Liver (tissue), 9 donors: ENCODE data around the gene THSD4. TPM values are rescaled to one million over a fixed set of nuclear protein-coding genes. Genes with fewer than 3 reads are reported as not detected.
A peak's percentile ranks its signal among the peaks of the same experiment; 100 is the strongest.

ENCODE experiments used
- DNase-seq: peaks from one replicate; pipeline ENCODE4 v3.0.0-alpha.2; 2017; ENCODE audit warnings: low spot score
- H3K27ac ChIP-seq, 2 donors: one replicate each; pipeline ENCODE4 v1.7.0; 2013; ENCODE audit warnings: inconsistent platforms in 2 of 2, low read length in 2 of 2, control low read depth in 1 of 2, low read depth in 1 of 2, mild to moderate bottlenecking in 1 of 2
- H3K27me3 ChIP-seq, 4 donors: one replicate each; pipeline versions ENCODE4 v1.6.1 to v1.7.0; 2013; ENCODE audit warnings: low read length in 3 of 4, inconsistent platforms in 1 of 4, mild to moderate bottlenecking in 1 of 4, moderate library complexity in 1 of 4; ENCODE audit not compliant: control insufficient read depth in 4 of 4, insufficient read depth in 4 of 4
- H3K36me3 ChIP-seq, 4 donors: one replicate each; pipeline versions ENCODE4 v1.6.1 to v1.7.0; 2013; ENCODE audit warnings: low read length in 3 of 4, mild to moderate bottlenecking in 3 of 4, low read depth in 1 of 4, moderate library complexity in 1 of 4; ENCODE audit not compliant: control insufficient read depth in 4 of 4, insufficient read depth in 3 of 4
- H3K4me1 ChIP-seq, 4 donors: one replicate each; pipeline versions ENCODE4 v1.6.1 to v1.7.0; 2013; ENCODE audit warnings: low read length in 3 of 4, mild to moderate bottlenecking in 3 of 4, moderate library complexity in 1 of 4; ENCODE audit not compliant: control insufficient read depth in 4 of 4, insufficient read depth in 4 of 4
- H3K4me3 ChIP-seq, 3 donors: one replicate each; pipeline versions ENCODE4 v1.6.1 to v1.7.0; 2013; ENCODE audit warnings: low read length in 3 of 3, control low read depth in 1 of 3, low read depth in 1 of 3, mild to moderate bottlenecking in 1 of 3
- H3K9ac ChIP-seq, 2 donors: one replicate each; pipeline ENCODE4 v1.7.0; 2013; ENCODE audit warnings: low read length in 2 of 2, mild to moderate bottlenecking in 2 of 2, moderate library complexity in 2 of 2, control low read depth in 1 of 2, low read depth in 1 of 2
- H3K9me3 ChIP-seq, 4 donors: one replicate each; pipeline versions ENCODE4 v1.6.1 to v1.7.0; 2013; ENCODE audit warnings: low read length in 3 of 4; ENCODE audit not compliant: control insufficient read depth in 4 of 4
- CTCF ChIP-seq: fragments of 150-350 bp; IDR thresholded peaks from 2 replicates; pipeline ENCODE4 v1.5.1; 2017; ENCODE audit warnings: improper control_type of control experiment, low read depth, low read length; ENCODE audit not compliant: missing input control
- EGR1 ChIP-seq, 2 donors: IDR thresholded peaks; 2 replicates each; pipeline ENCODE4 v1.6.1; 2016 to 2018; ENCODE audit warnings: antibody characterized with exemption in 2 of 2, low read depth in 2 of 2
- FOXA1 ChIP-seq: IDR thresholded peaks from 2 replicates; pipeline ENCODE4 v1.6.1; 2016; ENCODE audit warnings: antibody characterized with exemption
- HNF4A ChIP-seq, 2 donors: conservative IDR thresholded peaks; 2 replicates each; pipeline ENCODE4 v1.6.1; 2016; ENCODE audit warnings: antibody characterized with exemption in 2 of 2, mild to moderate bottlenecking in 2 of 2
- HNF4G ChIP-seq: IDR thresholded peaks from 2 replicates; pipeline ENCODE4 v1.6.1; 2016; ENCODE audit warnings: antibody characterized with exemption
- JUND ChIP-seq, 2 donors: IDR thresholded peaks; 2 replicates each; pipeline ENCODE4 v1.6.1; 2016; ENCODE audit warnings: antibody characterized with exemption in 2 of 2
- MAX ChIP-seq: IDR thresholded peaks from 2 replicates; pipeline ENCODE4 v1.6.1; 2016; ENCODE audit warnings: antibody characterized with exemption
- NR2F2 ChIP-seq: IDR thresholded peaks from 2 replicates; pipeline ENCODE4 v1.6.1; 2016; ENCODE audit warnings: antibody characterized with exemption
- RAD21 ChIP-seq, 2 donors: IDR thresholded peaks; 2 replicates each; pipeline ENCODE4 v1.6.1; 2016; ENCODE audit warnings: antibody characterized with exemption in 2 of 2, mild to moderate bottlenecking in 2 of 2
- REST ChIP-seq: IDR thresholded peaks from 2 replicates; pipeline ENCODE4 v1.6.1; 2016; ENCODE audit warnings: antibody characterized with exemption, mild to moderate bottlenecking
- RXRA ChIP-seq, 2 donors: IDR thresholded peaks; 2 replicates each; pipeline ENCODE4 v1.6.1; 2017 to 2018; ENCODE audit warnings: antibody characterized with exemption in 2 of 2, mild to moderate bottlenecking in 1 of 2
- SP1 ChIP-seq: IDR thresholded peaks from 2 replicates; pipeline ENCODE4 v1.6.1; 2018; ENCODE audit warnings: antibody characterized with exemption, mild to moderate bottlenecking
- TAF1 ChIP-seq: conservative IDR thresholded peaks from 2 replicates; pipeline ENCODE4 v1.6.1; 2016; ENCODE audit warnings: antibody characterized with exemption, mild to moderate bottlenecking
- YY1 ChIP-seq: IDR thresholded peaks from 2 replicates; pipeline ENCODE4 v1.6.1; 2016; ENCODE audit warnings: antibody characterized with exemption, mild to moderate bottlenecking
- ZBTB33 ChIP-seq: IDR thresholded peaks from 2 replicates; pipeline ENCODE4 v1.6.1; 2016; ENCODE audit warnings: antibody characterized with exemption
- WGBS: extraction: QIAGEN DNeasy Blood & Tissue Kit; methylation state at CpG from one replicate; pipeline ENCODE4 v1.1.7; 2013; 5-methylcytosine and 5-hydroxymethylcytosine counted together
- polyA plus RNA-seq, 2 donors: library from polyadenylated mRNA; stranded (reverse) in 1 of 2; unstranded in 1 of 2; fragments of 200-250 nt in 1 of 2; fragments of >200 nt in 1 of 2; fragmentation: Nextera tagmentation in 1 of 2; extraction: Ambion mirVana in 1 of 2; gene quantifications; one replicate each; pipeline versions ENCODE4 v1.2.1 to v1.2.3, GENCODE V29; 2013 to 2015
- total RNA-seq, 2 donors: library from RNA; depleted of rRNA; stranded (reverse); fragments of >200 nt; gene quantifications; one replicate each; pipeline ENCODE4 v1.2.3, GENCODE V29; 2014
- donor health status: healthy.
- donor health status: healthy.
- donor health status: healthy.
- donor health status: healthy.
- donor health status: healthy.

THSD4 gene
- total and polyA plus RNA-seq, 4 donors: 0.23 to 11.5 (median 1.9) TPM

- TF ChIP-seq MAX: no peak
Observed at GRCh38 chr15:71295603-71296314, 180.5 kb downstream of the THSD4 start (continued).

GRCh38 chr15:71296315-71296679, 181.0 kb downstream of the THSD4 start:
- DNase-seq: no peak
- H3K9me3 ChIP-seq: no peaks in the 10 kb centered on the region
- peak overlapping the region; percentile 49 to 94 for H3K27ac ChIP-seq
- H3K27me3 ChIP-seq: no peaks in the 10 kb centered on the region
- TF ChIP-seq ZBTB33 (no peak), RAD21 (IDR thresholded peaks at IDR 0.05) (no peak)
- no peaks in the 10 kb centered on the region for H3K36me3 ChIP-seq
- WGBS: 87% methylated on average over 8 of the region's 8 CpGs
- peaks cover 4 to 34% (median 15%) of the 10 kb centered on the region in 4 donors for H3K4me1 ChIP-seq
- no peak overlapping the region for H3K4me3 ChIP-seq
- H3K9ac ChIP-seq: no peak overlapping the region

GRCh38 chr15:71301958-71302621, 186.8 kb downstream of the THSD4 start:
- no peak overlapping the region for H3K9ac ChIP-seq
- no peaks in the 10 kb centered on the region for H3K36me3 ChIP-seq
- no peaks in the 10 kb centered on the region for H3K27me3 ChIP-seq
- DNase-seq: no peak
- H3K4me1 ChIP-seq: no peaks in the 10 kb centered on the region
- H3K9me3 ChIP-seq: no peaks in the 10 kb centered on the region
- no peak overlapping the region for H3K4me3 ChIP-seq
- 81% methylated on average over 5 of the region's 5 CpGs for whole genome bisulfite sequencing
- H3K27ac ChIP-seq: no peak overlapping the region
- no peak for TF ChIP-seq RAD21 (IDR thresholded peaks at IDR 0.05)
- TF ChIP-seq RXRA (IDR thresholded peaks at IDR 0.05): no peak
- TF ChIP-seq JUND (IDR thresholded peaks at IDR 0.05): no peak
- no peak for TF ChIP-seq EGR1 (IDR thresholded peaks at IDR 0.05; ENCODE audit: low read depth in 2 of 2)
- no peak for TF ChIP-seq FOXA1
- no peak for TF ChIP-seq MAX
- TF ChIP-seq YY1: no peak
- no peak for TF ChIP-seq TAF1
- no peak for TF ChIP-seq HNF4A (conservative IDR thresholded peaks at IDR 0.05)
- no peak for TF ChIP-seq CTCF
- no peak for TF ChIP-seq HNF4G
- no peak for TF ChIP-seq SP1
- no peak for TF ChIP-seq NR2F2
- no peak for TF ChIP-seq REST
